ENCODE measurements around the gene MGAT5. TPM values are rescaled to one million over a fixed set of nuclear protein-coding genes. Genes with fewer than 3 reads are reported as not detected.
A peak's percentile ranks its signal among the peaks of the same experiment; 100 is the strongest.

Gene MGAT5
- total and polyA plus RNA-seq, 4 donors, result 3.6 to 53.7 (median 31.3) TPM

DNA sequence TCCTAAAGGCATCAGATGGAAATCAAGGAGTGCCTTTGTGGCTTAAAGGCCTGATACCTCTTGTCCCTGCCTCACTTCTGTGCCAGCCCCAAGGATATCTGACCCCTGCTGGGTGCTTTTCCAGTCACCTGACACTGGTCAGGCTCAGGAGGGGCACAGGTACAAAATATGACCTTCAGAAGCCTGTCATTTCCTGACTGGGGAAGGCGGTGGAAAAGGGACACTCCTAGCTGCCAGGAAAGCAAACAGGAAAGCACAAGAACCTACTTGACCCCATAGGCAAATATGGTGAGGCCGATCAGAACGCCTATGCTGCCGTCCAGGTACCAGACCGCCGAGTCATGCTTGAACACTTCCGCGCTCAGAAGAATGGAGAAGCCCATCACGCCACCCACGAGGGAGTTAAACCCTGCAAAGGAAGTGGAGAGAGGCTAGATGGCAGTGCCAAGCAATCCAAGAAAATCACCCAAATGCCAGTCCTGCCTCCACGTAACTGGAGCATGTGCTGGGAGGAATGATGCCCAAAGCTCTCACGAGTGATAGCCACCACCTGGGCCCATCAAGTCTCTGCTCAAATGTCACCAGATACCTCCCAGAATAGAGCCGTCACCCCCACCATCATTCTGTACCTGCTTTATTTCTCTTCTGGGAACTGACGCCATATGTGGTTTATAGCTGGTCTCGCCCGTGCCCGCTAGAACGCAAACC is 204.0 kb downstream of the MGAT5 start:
- H3K27ac ChIP-seq (ENCODE audit: low read depth in 1 of 2, low read length in 1 of 2), result no peak overlapping the region
- ATAC-seq (ENCODE audit: insufficient read depth, low FRiP score), result peak; percentile 62
- 72 to 79% methylated on average over 18 of the region's 18 CpGs for WGBS, 2 donors

DNA sequence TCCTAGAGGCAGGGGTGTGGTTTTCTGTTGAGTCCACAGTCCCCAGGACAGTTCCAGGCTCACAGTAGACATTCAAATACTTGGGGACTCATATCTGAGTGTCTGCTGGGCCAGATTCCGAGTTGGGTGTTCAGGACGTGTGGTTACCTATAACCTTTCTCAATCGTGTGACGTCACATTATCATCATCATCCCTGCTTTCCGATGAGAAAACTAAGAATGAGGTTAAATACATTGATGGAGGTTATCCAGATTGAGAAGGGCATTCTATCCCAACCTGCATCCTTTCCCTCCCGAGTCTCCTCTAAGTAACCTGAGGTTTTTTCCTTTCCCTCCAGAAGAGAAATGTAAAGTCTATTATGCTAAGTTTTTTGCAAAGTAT is 204.6 kb downstream of the MGAT5 start:
- Histone ChIP-seq H3K4me3 (no peak overlapping the region), H3K36me3 (ENCODE audit: control insufficient read depth in 4 of 4, insufficient read depth in 4 of 4, low read length in 4 of 4) (peaks cover 0 to 4% (median 0%) of the 10 kb centered on the region in 4 donors), H3K9ac (ENCODE audit: insufficient read depth in 1 of 2, low read length in 2 of 2) (no peak overlapping the region), H3K9me3 (ENCODE audit: control insufficient read depth in 4 of 4, insufficient read depth in 3 of 4, low read length in 3 of 4) (no peaks in the 10 kb centered on the region), H3K27me3 (ENCODE audit: control insufficient read depth in 3 of 3, insufficient read depth in 3 of 3, low read length in 2 of 3) (no peaks in the 10 kb centered on the region), H3K27ac (ENCODE audit: low read depth in 1 of 2, low read length in 1 of 2) (no peak overlapping the region), H3K4me1 (ENCODE audit: control insufficient read depth in 5 of 5, insufficient read depth in 5 of 5, low read length in 5 of 5) (peaks cover 0 to 5% (median 0%) of the 10 kb centered on the region in 5 donors)
- WGBS, 2 donors, result 89 to 94% methylated on average over 6 of the region's 6 CpGs
- TF ChIP-seq, protein P1, sequence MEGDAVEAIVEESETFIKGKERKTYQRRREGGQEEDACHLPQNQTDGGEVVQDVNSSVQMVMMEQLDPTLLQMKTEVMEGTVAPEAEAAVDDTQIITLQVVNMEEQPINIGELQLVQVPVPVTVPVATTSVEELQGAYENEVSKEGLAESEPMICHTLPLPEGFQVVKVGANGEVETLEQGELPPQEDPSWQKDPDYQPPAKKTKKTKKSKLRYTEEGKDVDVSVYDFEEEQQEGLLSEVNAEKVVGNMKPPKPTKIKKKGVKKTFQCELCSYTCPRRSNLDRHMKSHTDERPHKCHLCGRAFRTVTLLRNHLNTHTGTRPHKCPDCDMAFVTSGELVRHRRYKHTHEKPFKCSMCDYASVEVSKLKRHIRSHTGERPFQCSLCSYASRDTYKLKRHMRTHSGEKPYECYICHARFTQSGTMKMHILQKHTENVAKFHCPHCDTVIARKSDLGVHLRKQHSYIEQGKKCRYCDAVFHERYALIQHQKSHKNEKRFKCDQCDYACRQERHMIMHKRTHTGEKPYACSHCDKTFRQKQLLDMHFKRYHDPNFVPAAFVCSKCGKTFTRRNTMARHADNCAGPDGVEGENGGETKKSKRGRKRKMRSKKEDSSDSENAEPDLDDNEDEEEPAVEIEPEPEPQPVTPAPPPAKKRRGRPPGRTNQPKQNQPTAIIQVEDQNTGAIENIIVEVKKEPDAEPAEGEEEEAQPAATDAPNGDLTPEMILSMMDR (IDR thresholded peaks at IDR 0.05; ENCODE audit: control extremely low read depth, extremely low read depth), result no peak
- no peak for DNase-seq
- ATAC-seq (ENCODE audit: insufficient read depth, low FRiP score), result no peak

More for the DNA sequence above, 204.0 kb downstream of the MGAT5 start:
- Histone ChIP-seq H3K36me3 (ENCODE audit: control insufficient read depth in 4 of 4, insufficient read depth in 4 of 4, low read length in 4 of 4) (peaks cover 0 to 4% (median 0%) of the 10 kb centered on the region in 4 donors), H3K9ac (ENCODE audit: insufficient read depth in 1 of 2, low read length in 2 of 2) (no peak overlapping the region), H3K4me1 (ENCODE audit: control insufficient read depth in 5 of 5, insufficient read depth in 5 of 5, low read length in 5 of 5) (peaks cover 0 to 5% (median 0%) of the 10 kb centered on the region in 5 donors), H3K27me3 (ENCODE audit: control insufficient read depth in 3 of 3, insufficient read depth in 3 of 3, low read length in 2 of 3) (no peaks in the 10 kb centered on the region), H3K4me3 (no peak overlapping the region), H3K9me3 (ENCODE audit: control insufficient read depth in 4 of 4, insufficient read depth in 3 of 4, low read length in 3 of 4) (no peaks in the 10 kb centered on the region)
- peak in 1 of 3 donors; percentile 15 for DNase-seq
- TF ChIP-seq, protein P1 (IDR thresholded peaks at IDR 0.05; ENCODE audit: control extremely low read depth, extremely low read depth), result no peak

DNA sequence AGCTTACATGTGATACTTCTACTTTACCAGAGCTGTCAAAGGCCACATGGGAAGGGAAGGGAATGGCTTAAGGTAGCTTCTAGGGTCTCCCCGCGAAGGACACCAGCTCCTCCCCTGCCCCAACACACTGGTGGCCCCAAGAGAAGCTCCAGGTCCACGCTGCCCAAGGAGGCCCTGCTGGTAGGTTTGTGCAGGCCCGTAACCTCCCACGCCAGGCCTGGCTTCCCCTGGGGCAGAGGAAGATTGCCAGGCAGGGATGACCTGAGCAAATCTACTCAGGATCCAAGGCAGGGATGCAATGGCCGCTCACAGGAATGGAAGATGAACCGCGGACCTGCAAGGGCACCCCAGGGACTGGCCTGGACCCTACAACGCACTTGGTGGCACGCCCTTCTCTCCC is 205.1 kb downstream of the MGAT5 start:
- Histone ChIP-seq H3K4me3 (no peak overlapping the region), H3K27me3 (ENCODE audit: control insufficient read depth in 3 of 3, insufficient read depth in 3 of 3, low read length in 2 of 3) (no peaks in the 10 kb centered on the region), H3K9ac (ENCODE audit: insufficient read depth in 1 of 2, low read length in 2 of 2) (no peak overlapping the region), H3K9me3 (ENCODE audit: control insufficient read depth in 4 of 4, insufficient read depth in 3 of 4, low read length in 3 of 4) (no peaks in the 10 kb centered on the region), H3K27ac (ENCODE audit: low read depth in 1 of 2, low read length in 1 of 2) (no peak overlapping the region), H3K36me3 (ENCODE audit: control insufficient read depth in 4 of 4, insufficient read depth in 4 of 4, low read length in 4 of 4) (peaks cover 0 to 4% (median 0%) of the 10 kb centered on the region in 4 donors), H3K4me1 (ENCODE audit: control insufficient read depth in 5 of 5, insufficient read depth in 5 of 5, low read length in 5 of 5) (peaks cover 0 to 5% (median 0%) of the 10 kb centered on the region in 5 donors)
- TF ChIP-seq, protein P1 (IDR thresholded peaks at IDR 0.05; ENCODE audit: control extremely low read depth, extremely low read depth), result no peak
- ATAC-seq (ENCODE audit: insufficient read depth, low FRiP score), result no peak
- 91 to 95% methylated on average over 10 of the region's 10 CpGs for WGBS, 2 donors
- DNase-seq, result no peak
